ENCODE measurements around the gene C8A.

DNA sequence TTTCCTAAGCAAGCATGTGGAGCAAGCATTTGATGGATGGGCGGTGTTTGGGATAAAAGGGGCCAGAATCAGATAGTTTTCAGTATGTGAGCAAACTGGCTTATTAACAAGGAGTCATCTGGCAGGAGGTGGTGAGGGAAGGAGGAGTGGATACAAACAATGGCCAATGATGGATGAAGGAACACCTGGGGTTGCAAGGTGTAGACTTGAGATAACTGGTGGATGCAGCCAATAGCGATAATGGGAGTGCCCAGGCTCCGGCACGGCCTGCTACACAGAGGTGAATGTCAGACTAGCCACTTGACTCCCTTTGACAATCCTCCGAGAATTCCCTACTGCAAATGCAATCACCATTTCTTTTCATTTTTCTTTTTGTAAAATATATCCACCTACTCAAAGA lies 69.5 kb downstream of the C8A start:
- no peak for TF ChIP-seq EZH2 (IDR thresholded peaks at IDR 0.05; ENCODE audit: low read length)
- TF ChIP-seq, protein P1, sequence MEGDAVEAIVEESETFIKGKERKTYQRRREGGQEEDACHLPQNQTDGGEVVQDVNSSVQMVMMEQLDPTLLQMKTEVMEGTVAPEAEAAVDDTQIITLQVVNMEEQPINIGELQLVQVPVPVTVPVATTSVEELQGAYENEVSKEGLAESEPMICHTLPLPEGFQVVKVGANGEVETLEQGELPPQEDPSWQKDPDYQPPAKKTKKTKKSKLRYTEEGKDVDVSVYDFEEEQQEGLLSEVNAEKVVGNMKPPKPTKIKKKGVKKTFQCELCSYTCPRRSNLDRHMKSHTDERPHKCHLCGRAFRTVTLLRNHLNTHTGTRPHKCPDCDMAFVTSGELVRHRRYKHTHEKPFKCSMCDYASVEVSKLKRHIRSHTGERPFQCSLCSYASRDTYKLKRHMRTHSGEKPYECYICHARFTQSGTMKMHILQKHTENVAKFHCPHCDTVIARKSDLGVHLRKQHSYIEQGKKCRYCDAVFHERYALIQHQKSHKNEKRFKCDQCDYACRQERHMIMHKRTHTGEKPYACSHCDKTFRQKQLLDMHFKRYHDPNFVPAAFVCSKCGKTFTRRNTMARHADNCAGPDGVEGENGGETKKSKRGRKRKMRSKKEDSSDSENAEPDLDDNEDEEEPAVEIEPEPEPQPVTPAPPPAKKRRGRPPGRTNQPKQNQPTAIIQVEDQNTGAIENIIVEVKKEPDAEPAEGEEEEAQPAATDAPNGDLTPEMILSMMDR (optimal IDR thresholded peaks at IDR 0.05 in 1 of 3, IDR thresholded peaks at IDR 0.05 in 1 of 3, conservative IDR thresholded peaks at IDR 0.05 in 1 of 3; ENCODE audit: extremely low read depth in 1 of 3, insufficient read depth in 2 of 3, low read length in 3 of 3): no peak

Measured in keratinocyte (primary cell).